ENCODE data around the gene TLE3.
"Not testable (repeated sequence)": the region's sequence is repeated elsewhere in the genome, so short reads cannot be mapped to it uniquely, and the experiment has no call there.

The TLE3 gene

DNA sequence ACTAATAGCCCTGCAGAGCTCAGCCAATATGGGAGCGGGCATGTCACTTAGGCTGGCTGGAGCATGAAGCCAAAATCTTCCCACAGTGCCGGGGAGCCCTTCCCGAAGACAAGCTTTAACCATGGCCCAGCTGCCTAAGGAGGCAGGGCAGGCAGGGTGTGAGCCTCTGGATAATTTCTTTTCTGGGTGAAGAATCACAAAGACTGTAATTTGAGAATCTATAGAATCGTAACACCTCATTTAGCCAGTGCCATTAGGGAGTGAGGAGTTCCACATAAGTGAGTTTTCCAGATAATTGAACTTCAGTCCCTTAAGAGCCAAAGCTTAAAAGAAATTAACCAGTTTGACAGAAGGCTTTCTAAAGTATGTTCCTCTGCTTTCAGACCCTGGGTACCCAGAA, 40.2 kb upstream of the TLE3 start:
- no peak for DNase-seq
- no peaks in the 10 kb centered on the region for H3K36me3 ChIP-seq
- TF ChIP-seq, protein P1, sequence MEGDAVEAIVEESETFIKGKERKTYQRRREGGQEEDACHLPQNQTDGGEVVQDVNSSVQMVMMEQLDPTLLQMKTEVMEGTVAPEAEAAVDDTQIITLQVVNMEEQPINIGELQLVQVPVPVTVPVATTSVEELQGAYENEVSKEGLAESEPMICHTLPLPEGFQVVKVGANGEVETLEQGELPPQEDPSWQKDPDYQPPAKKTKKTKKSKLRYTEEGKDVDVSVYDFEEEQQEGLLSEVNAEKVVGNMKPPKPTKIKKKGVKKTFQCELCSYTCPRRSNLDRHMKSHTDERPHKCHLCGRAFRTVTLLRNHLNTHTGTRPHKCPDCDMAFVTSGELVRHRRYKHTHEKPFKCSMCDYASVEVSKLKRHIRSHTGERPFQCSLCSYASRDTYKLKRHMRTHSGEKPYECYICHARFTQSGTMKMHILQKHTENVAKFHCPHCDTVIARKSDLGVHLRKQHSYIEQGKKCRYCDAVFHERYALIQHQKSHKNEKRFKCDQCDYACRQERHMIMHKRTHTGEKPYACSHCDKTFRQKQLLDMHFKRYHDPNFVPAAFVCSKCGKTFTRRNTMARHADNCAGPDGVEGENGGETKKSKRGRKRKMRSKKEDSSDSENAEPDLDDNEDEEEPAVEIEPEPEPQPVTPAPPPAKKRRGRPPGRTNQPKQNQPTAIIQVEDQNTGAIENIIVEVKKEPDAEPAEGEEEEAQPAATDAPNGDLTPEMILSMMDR (IDR thresholded peaks at IDR 0.05; ENCODE audit: low read depth, low read length), result no peak

DNA sequence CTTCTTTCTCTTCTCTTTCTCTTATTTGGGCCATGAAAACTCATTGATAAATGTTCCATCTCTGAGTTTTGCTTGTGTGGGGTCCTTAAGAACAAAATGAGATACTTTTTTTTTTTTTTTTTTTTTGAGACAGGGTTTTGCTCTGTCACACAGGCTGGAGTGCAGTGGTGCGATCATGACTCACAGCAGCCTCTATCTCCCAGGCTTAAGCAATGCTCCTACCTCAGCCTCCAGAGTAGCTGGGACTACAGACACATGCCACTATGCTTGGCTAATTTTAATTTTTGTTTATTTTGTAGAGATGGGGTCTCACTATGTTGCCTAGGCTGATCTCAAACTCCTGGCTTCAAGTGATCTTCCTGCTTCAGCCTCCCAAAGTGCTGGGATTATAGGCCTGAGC, 39.3 kb upstream of the TLE3 start:
- not testable (repeated sequence) for H3K4me3 ChIP-seq (ENCODE audit: low read depth, low read length); H3K36me3 ChIP-seq; H3K9me3 ChIP-seq; H3K27me3 ChIP-seq; DNase-seq
- peaks cover 11% of the 10 kb centered on the region for H3K4me1 ChIP-seq

More for the DNA sequence above, 40.2 kb upstream of the TLE3 start:
- Histone ChIP-seq H3K9me3 (no peaks in the 10 kb centered on the region), H3K4me1 (peaks cover 19% of the 10 kb centered on the region), H3K4me3 (ENCODE audit: low read depth, low read length) (no peak overlapping the region), H3K27me3 (no peaks in the 10 kb centered on the region)

DNA sequence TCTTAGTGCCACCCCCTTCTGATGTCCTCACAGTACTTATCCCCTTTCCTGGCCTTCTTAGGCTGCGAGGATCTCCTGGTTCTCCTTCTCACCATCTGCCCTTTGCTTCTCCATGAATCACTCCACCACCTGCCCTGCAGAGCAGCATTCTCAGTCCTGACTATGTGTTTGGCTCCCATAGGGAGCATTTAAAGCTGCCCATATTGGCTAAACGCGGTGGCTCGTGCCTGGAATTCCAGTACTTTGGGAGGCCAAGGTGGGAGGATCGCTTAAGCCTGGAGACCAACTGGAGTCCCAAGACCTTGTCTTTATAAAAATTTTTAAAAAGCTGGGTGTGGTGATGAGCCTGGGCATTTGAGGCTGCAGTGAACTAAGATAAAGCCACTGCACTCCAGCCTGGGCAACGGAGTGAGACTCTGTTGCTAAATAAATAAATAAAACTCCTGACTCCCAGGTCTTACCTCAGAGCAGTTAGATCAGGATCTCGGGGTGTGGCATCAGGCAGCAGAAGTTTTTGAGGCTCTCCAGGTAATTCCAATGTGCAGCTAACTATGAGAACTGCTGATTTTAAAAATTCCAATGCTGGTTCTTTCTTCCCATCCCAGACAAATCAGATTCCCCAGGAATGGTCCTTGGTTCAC, 36.2 kb upstream of the TLE3 start:
- Histone ChIP-seq H3K4me3 (ENCODE audit: low read depth, low read length) (no peak overlapping the region), H3K9me3 (no peaks in the 10 kb centered on the region), H3K4me1 (peaks cover 7% of the 10 kb centered on the region), H3K27me3 (no peaks in the 10 kb centered on the region), H3K36me3 (no peaks in the 10 kb centered on the region)
- TF ChIP-seq, protein P1 (IDR thresholded peaks at IDR 0.05; ENCODE audit: low read depth, low read length), result no peak
- DNase-seq, result no peak

DNA sequence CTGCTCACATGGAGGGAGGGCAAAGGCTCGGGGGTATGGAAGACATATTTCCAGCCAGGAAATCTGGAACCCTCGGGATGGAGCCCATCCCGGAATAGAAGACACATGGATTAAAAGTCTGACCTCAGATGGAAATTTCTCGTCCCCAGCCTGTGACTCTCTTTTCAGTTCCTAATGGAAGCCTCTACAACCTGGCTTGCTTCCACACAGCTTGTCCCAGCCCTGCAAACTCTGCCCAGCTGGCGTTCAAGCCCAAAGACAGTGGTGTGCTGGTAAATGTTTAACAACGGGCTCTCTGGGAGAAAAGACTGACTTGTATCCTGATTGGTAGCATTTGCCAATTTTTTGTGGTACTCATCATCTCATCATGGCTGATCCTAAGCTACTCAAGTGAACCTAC, 35.6 kb upstream of the TLE3 start:
- no peaks in the 10 kb centered on the region for H3K27me3 ChIP-seq
- peaks cover 7% of the 10 kb centered on the region for H3K4me1 ChIP-seq
- no peaks in the 10 kb centered on the region for H3K36me3 ChIP-seq
- DNase-seq, result no peak
- TF ChIP-seq, protein P1 (IDR thresholded peaks at IDR 0.05; ENCODE audit: low read depth, low read length), result no peak
- H3K4me3 ChIP-seq (ENCODE audit: low read depth, low read length), result no peak overlapping the region
- H3K9me3 ChIP-seq, result no peaks in the 10 kb centered on the region

DNA sequence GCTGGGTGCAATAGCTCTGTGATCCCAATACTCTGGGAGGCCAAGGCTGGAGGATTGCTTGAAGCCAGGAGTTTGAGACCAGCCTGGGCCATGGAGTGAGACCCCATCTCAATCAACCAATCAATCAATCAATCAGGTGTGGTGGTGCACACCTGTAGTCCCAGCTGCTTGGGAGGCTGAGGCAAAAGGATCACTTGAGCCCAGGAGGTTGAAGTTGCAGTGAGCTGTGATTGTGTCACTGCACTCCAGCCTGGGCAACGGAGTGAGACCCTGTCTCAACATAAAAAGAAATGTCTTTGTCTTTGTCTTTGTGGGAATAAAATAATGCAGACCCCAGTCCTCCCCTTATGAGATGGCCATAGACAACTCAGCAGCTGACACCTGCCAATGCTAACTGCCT, 34.9 kb upstream of the TLE3 start:
- DNase-seq, result no peak
- TF ChIP-seq, protein P1 (IDR thresholded peaks at IDR 0.05; ENCODE audit: low read depth, low read length), result no peak

DNA sequence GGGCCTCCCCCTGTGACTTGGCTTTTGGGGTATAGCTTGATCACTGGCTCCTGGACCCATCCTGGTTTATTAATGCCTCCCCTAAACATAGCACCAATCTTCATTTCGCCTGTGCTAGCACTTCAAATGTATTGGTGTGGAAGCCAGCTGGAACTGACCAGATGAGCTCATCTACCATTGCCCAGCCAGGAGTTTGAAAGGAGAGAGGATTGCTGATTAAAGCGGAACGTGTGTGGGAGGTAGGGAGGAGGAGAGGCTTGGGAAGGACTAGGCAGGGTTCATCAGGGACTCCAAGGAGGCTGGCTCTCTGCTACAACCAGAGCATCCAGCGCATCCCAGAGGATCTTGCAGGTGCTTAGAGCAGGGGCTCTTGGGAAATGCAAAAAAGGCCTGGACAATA, 34.4 kb upstream of the TLE3 start:
- H3K9me3 ChIP-seq, result no peaks in the 10 kb centered on the region

More for the DNA sequence above, 34.9 kb upstream of the TLE3 start:
- Histone ChIP-seq H3K4me1 (peaks cover 7% of the 10 kb centered on the region), H3K27me3 (no peaks in the 10 kb centered on the region), H3K36me3 (no peaks in the 10 kb centered on the region), H3K4me3 (ENCODE audit: low read depth, low read length) (no peak overlapping the region), H3K9me3 (no peaks in the 10 kb centered on the region)

More for the DNA sequence above, 34.4 kb upstream of the TLE3 start:
- DNase-seq, result no peak
- peaks cover 10% of the 10 kb centered on the region for H3K4me1 ChIP-seq
- TF ChIP-seq, protein P1 (IDR thresholded peaks at IDR 0.05; ENCODE audit: low read depth, low read length), result no peak
- no peaks in the 10 kb centered on the region for H3K36me3 ChIP-seq
- no peaks in the 10 kb centered on the region for H3K27me3 ChIP-seq
- H3K4me3 ChIP-seq (ENCODE audit: low read depth, low read length), result no peak overlapping the region
